Islet precursor cell (in vitro differentiated cells): ENCODE measurements around the gene POLR2E.
"Not testable (repeated sequence)": the region's sequence is repeated elsewhere in the genome, so short reads cannot be mapped to it uniquely, and the experiment has no call there.

Experiments used
- DNase-seq: peaks from one replicate; pipeline ENCODE4 v3.0.0-alpha.2; 2018

The POLR2E gene

GRCh38 chr19:1094978-1095701, at the start of gene POLR2E:
TSS of gene POLR2E (minus strand) at chr19:1095375. CDS start at chr19:1095315, 60 bp downstream.
- peak; percentile 99 for DNase-seq

DNA sequence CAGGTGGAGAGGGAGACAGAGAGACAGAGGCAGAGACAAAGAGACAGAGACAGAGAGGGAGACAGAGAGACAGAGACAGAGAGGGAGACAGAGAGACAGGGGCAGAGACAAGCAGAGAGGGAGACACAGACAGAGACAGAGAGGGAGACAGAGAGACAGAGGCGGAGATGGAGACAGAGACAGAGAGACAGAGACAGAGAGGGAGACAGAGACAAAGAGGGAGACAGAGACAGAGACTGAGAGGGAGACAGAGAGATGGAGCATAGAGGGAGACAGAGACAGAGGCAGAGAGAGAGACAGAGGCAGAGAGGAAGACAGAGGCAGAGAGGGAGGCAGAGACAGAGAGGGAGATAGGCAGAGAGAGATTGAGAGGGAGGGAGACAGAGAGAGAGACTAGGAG, 49.6 kb upstream of the POLR2E start:
- no peak for DNase-seq

- DNase-seq: no peak
These were observed 48.7 kb upstream of the POLR2E start for GRCh38 chr19:1143828-1144399.

DNA sequence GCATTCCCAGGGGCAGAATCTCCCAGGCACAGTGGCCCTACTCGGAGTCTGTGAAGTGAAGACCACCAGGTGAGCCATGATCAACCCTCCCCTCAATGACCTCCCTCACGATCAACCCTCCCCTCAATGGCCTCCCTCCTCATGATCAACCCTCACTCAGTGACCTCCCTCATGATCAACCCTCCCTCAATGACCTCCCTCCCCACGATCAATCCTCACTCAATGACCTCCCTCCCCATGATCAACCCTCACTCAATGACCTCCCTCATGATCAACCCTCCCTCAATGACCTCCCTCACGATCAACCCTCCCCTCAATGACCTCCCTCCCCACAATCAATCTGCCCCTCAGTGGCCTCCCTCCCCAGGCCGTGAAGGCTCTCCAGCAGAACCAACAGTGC, 46.8 kb upstream of the POLR2E start:
- no peak for DNase-seq

GRCh38 chr19:1140272-1141027, 45.3 kb upstream of the POLR2E start:
- DNase-seq: no peak

GRCh38 chr19:1139126-1139525, 44.0 kb upstream of the POLR2E start:
- DNase-seq: no peak

DNA sequence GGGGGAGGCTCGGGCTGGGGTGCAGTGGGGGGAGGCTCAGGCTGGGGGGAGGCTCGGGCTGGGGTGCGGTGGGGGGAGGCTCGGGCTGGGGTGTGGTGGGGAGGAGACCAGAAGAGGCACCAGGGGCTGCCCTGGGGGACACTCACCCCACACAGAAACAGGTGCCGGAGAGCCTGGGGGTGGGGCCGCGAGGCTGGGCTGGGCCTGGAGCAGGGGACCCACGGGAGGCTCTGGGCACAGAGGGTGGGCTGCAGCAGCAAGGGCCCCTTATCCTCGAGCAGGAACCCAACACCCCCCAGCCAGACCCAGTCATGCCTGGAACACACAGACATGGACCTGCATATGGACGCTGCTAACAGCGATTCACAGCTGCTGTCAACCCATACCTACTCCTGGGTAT, 42.9 kb upstream of the POLR2E start:
- no peak for DNase-seq

DNA sequence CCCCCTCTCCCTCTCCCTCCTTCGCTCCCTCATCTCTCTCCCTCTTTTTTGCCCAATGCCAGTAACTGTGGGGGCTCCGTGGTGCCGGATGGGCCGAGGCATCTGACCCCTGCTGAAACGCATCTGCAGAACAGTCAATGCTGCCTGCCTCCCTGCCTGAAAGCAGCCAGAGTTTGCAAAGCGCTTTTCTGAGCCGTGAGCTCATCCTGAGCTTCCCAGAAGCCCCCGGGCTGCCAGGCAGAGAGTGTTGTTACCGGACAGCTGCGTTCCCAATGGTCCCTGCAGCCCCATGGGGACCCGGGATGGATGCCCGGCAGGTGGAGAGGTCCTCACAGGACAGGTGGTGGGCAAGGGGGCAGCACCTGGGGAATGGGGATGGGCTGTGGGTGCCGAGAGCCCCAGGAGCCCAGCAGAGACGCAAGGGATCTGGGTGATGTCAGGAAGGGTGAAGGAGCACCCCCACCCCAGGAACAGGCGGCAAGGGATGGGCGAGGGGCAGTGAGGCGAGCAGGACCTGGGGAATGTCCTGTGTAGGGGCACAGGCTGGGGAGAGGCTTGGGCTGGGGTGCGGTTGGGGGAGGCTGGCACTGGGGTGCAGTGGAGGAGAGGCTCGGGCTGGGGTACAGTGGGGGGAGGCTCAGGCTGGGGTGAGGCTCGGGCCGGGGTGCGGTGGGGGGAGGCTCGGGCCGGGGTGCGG, 41.6 kb upstream of the POLR2E start:
- no peak for DNase-seq

DNA sequence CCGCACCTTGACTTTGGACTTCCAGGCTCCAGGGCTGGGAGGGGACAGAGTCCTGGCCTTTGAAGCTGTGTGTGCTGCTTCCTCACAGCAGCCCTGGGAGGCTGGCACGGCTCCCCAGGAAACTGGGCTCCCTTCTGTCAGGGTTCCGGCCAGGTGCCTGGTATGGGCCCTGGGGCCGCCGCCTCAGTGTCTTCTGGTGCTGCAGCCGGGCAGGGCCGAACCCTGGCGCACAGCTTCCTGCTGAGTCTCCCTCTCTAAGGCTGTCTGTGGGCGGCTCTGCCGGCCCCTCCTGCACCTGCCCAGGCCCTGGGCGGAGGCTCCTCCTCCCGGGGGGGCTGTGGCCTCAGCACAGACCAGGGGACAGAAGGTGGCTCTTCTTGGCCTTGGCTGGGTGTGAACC, 41.0 kb upstream of the POLR2E start:
- DNase-seq: no peak

- no peak for DNase-seq
These were observed 40.3 kb upstream of the POLR2E start for GRCh38 chr19:1135454-1135853.

GRCh38 chr19:1134431-1134830, 39.3 kb upstream of the POLR2E start:
- DNase-seq: no peak

GRCh38 chr19:1133471-1133929, 38.3 kb upstream of the POLR2E start:
- DNase-seq: no peak

DNA sequence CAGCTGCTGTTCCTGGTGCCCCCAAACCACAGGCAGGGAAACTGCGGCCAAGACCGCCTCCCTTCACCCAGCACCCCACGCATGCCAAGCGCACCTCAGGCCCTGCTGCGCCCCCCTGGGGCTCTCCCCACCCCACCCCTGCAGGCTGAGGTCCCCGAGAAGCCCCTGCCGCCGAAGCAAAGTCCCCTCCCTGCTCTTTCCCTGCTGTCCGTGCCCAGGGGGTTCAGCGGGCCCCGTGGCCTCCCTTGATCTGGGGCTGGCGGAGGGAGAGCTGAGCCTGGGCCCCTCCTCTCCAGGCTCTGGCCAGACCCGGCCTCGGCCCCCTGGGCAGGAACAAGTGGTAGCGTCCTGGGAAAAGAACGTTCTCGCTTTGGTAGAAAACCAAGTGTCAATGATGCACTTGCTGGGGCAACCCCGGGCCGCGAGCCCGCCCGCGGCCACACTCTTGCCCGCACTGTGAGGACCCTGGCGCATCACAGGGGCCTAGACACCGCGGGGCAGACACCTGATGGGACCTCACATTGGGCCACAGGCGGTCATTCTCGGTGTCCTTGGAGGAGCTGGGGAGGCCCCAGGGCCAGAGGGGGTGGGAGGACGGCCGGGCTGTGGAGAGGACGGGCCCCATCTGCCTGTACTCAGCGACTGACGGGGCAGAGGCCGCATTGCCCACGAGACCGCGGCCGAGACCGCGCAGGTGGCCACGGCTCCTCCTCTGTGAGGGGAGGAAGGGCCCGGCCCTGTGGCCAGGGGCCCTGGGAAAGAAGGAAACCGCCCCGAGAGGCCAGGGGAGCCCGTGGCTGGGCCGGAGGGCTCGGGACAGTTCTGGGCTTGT, 37.6 kb upstream of the POLR2E start:
- DNase-seq: no peak

DNA sequence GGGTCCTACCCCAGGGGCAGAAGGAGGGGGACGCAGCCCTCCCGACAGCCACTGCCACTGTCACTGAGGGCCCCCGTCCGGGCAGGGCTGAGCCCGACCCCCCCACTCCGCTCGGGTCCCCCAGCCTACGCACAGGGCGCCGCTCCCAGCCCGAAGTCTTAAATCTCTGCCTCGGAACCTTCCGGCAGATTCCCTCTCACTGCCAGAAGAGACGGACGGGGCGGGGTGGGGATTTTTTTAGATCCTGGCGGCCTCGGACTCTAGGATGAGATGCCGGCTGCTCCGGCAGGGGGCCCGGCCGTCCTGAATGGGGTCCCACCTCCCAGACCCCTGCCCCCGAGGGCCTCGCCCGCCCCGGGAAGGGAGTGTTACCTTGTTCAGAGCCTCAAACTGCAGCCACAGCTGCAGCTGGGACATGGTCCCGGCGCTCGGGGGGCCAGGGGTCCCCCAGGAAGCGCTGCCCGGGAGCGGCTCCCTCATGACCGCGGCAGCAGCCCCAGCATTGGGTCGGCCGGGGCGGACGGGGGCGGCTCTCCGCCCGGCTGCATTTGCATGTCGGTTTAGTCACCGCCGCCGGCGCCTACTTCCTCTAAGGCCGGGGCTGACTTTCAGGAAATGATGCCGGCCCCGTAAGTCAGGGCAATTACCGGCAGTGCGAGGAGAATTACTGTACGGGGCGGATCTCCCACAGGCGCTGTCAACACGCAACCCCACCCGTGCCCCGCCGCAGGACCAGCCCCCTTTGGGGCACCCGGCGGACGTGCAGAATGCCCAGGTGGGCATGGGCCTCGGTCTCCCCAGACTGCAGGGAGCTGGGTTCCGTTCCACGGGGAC, 36.8 kb upstream of the POLR2E start:
- DNase-seq: peak; percentile 93

GRCh38 chr19:1130771-1131717, 35.9 kb upstream of the POLR2E start:
- no peak for DNase-seq

DNA sequence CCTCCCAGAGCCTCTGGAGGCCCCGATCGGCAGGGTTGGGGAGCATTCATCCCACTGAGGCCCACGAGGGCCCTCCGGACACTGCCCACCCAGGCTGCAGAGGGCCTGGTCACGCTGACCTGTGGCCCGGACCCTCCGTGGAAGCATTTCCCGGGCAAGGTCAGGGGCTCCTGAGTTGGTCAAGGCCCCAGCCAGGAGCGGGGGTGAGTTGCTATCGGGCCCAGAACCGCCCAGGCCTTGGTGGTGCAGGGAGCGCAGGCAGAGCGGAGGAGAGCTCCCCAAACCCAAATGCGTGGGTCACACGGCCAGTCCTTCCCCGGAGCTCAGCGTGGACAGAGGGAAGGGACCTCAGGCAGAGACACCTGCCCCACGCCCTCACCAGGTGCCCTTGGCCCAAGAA, 34.4 kb upstream of the POLR2E start:
- no peak for DNase-seq

DNA sequence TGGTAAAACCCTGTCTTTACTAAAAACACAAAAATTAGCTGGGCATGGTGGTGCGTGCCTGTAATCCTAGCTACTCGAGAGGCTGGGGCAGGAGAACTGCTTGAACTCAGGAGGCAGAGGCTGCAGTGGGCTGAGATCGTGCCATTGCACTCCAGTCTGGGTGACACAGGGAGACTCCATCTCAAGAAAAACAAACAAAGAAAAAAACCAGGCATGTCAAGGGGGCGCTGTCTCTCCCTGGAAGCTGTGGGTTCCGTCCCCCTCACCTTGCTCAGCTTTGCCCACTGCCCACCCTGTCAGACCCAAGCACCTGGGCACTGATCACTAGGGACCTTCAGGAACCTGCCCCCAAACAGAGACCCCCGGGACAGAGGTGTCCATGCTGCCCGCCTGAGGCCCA, 33.9 kb upstream of the POLR2E start:
- not testable (repeated sequence) for DNase-seq

DNA sequence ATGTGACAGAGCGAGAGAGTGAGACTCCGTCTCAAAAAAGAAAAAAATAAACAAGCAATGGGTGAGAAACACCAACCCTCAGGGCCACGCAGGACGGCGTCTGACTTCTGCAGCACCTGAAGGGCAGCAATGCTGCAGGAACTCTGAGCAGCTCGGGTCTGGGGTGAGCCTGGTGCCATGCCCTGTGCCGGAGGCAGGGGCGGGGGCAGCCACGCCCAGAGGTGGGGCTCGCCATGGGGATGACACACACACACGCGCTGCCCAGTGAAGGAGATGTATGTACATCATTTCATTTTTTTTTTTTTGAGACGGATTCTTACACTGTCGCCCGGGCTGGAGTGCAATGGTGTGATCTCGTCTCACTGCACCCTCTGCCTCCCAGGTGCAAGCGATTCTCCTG, 32.9 kb upstream of the POLR2E start:
- DNase-seq: no peak

DNA sequence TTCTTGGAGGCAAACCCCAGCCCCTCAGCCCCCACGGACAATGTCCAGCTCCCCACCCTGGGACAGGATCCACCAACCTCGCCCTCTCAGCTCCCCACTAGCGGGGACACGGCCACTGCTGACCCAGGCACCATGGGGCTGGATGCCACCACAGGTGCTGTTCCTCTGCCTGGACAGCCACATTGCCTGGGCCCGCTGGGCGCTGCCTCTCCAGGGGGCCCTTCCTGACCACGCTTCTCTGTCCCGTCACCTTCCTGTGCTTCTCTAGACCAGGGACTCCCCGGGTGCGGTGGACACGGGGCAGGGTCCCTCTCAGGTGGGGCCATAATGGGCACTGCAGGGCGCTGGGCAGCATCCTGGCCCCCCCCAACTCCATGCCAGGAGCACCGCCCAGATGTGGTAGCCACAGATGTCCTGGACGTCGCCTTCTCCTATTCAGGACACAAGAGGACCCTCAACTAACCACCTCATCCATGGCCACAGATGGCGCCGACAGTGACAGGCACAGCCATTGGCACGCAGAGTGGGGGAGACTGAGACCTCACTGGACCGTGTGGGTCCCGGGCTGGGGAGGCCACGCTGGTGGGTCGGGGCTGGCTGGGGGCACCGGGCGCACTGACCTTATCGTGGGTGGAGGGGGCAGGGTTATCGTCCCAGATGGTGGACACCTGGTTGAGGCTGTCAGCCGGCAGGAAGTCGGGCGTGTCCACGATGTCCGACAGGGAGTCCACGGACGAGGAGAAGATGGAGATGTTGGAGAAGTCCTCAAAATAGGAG, 32.0 kb upstream of the POLR2E start:
- DNase-seq: no peak
